ENCODE measurements around the gene APOBEC2.

- TF ChIP-seq CTCF (IDR thresholded peaks at IDR 0.05), result no peak
- no peak for TF ChIP-seq POLR2A (IDR thresholded peaks at IDR 0.05)
- no peak for TF ChIP-seq POLR2AphosphoS5 (IDR thresholded peaks at IDR 0.05; ENCODE audit: insufficient read depth in 1 of 2, low read depth in 1 of 2)
Observed at GRCh38 chr6:41022294-41022693, 30.7 kb upstream of the APOBEC2 start.
